Smooth muscle cell (in vitro differentiated cells): ENCODE results near the gene ELAVL4. TPM values are rescaled to one million over a fixed set of nuclear protein-coding genes. Genes with fewer than 3 reads are reported as not detected.

Experiments
- DNase-seq: peaks from one replicate; lab custom pipeline; 2025; ENCODE audit not compliant: unreplicated experiment; lab: John Stamatoyannopoulos, UW
- H2AFZ ChIP-seq: fragments of 200-600 bp; sonication (generic); 2 replicates; pipeline ENCODE4 v1.6.0; 2016; ENCODE audit warnings: antibody characterized with exemption, low read depth, mild to moderate bottlenecking
- H3F3A ChIP-seq: fragments of 200-600 bp; sonication (generic); 2 replicates; pipeline ENCODE4 v1.6.0; 2017; ENCODE audit warnings: antibody characterized with exemption, low read depth
- H3K27ac ChIP-seq: fragments of 200-600 bp; sonication (generic); 2 replicates; pipeline ENCODE4 v1.5.1; 2016; ENCODE audit warnings: low read depth, mild to moderate bottlenecking
- H3K27me3 ChIP-seq: fragments of 200-600 bp; sonication (generic); 2 replicates; pipeline ENCODE4 v1.6.1; 2016; ENCODE audit warnings: low read depth, mild to moderate bottlenecking
- H3K36me3 ChIP-seq: fragments of 200-600 bp; sonication (generic); 2 replicates; pipeline ENCODE4 v1.5.1; 2016; ENCODE audit warnings: low read depth
- H3K4me1 ChIP-seq: fragments of 200-600 bp; sonication (generic); 2 replicates; pipeline ENCODE4 v1.5.1; 2016; ENCODE audit warnings: low read depth
- H3K4me2 ChIP-seq: fragments of 200-600 bp; sonication (generic); 2 replicates; pipeline ENCODE4 v1.6.0; 2016; ENCODE audit warnings: mild to moderate bottlenecking
- H3K4me3 ChIP-seq: fragments of 200-600 bp; sonication (generic); 2 replicates; pipeline ENCODE4 v1.5.1; 2016; ENCODE audit warnings: mild to moderate bottlenecking
- H3K79me2 ChIP-seq: fragments of 200-600 bp; sonication (generic); 2 replicates; pipeline ENCODE4 v1.6.0; 2016; ENCODE audit warnings: low read depth, mild to moderate bottlenecking
- H3K9ac ChIP-seq: fragments of 200-600 bp; sonication (generic); 2 replicates; pipeline ENCODE4 v1.6.0; 2016; ENCODE audit warnings: low read depth
- H3K9me3 ChIP-seq: fragments of 200-600 bp; sonication (generic); replicated peaks from 2 replicates; pipeline ENCODE4 v1.5.1; 2016; ENCODE audit warnings: low read depth
- H4K20me1 ChIP-seq: fragments of 200-600 bp; sonication (generic); 2 replicates; pipeline ENCODE4 v1.6.0; 2016; ENCODE audit warnings: low read depth
- WGBS: methylation state at CpG from one replicate; pipeline ENCODE4 v1.1.7; 2016; ENCODE audit warnings: low lambda C conversion rate; 5-methylcytosine and 5-hydroxymethylcytosine counted together
- polyA plus RNA-seq: library from polyadenylated mRNA; unstranded; fragments of >200 nt; fragmentation: Nextera tagmentation; extraction: Ambion mirVana; gene quantifications from 2 replicates; pipeline ENCODE4 v1.2.1, GENCODE V29; 2016
- total RNA-seq: library from RNA; depleted of rRNA; stranded (reverse); fragments of >200 nt; gene quantifications from 2 replicates; pipeline ENCODE4 v1.2.3, GENCODE V29; 2014
- TF ChIP-seq, protein P1 (sequence below): fragments of 200-600 bp; sonication (generic); IDR thresholded peaks from 2 replicates; pipeline ENCODE4 v1.5.1; 2017; ENCODE audit warnings: borderline replicate concordance, mild to moderate bottlenecking, antibody characterized with exemption; ENCODE audit not compliant: insufficient read depth, poor library complexity, severe bottlenecking

ELAVL4 gene
- total and polyA plus RNA-seq, 2 experiments from 2014 or later: not detected

DNA sequence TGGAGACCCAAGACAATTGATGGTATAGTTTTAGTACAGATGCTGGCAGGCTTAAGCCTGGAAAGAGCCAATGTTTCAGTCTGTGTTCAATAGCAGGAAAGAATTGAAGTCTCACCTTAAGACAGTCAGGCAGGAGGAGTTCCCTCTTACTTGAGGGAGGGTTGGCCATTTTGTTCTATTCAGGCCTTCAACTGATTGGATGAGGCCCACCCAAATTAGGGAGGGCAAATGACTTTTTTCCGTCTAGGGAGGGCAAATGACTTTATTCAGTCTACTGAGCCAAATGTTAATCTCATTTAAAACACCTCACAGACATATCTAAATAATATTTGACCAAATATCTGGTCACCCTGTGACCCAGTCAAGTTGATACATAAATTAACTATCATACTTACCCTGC, 31.4 kb upstream of the ELAVL4 start:
- no peaks in the 10 kb centered on the region for H3K4me1 ChIP-seq
- H3K9me3 ChIP-seq: no peaks in the 10 kb centered on the region
- no peaks in the 10 kb centered on the region for H3K27me3 ChIP-seq
- H2AFZ ChIP-seq: no peak overlapping the region
- H3K36me3 ChIP-seq: no peaks in the 10 kb centered on the region
- H3F3A ChIP-seq: no peaks in the 10 kb centered on the region
- no peaks in the 10 kb centered on the region for H4K20me1 ChIP-seq
- H3K4me2 ChIP-seq: no peak overlapping the region
- no peak for DNase-seq
- no peak overlapping the region for H3K27ac ChIP-seq
- no peak overlapping the region for H3K9ac ChIP-seq
- H3K4me3 ChIP-seq: no peak overlapping the region
- H3K79me2 ChIP-seq: no peaks in the 10 kb centered on the region
- TF ChIP-seq, protein P1, sequence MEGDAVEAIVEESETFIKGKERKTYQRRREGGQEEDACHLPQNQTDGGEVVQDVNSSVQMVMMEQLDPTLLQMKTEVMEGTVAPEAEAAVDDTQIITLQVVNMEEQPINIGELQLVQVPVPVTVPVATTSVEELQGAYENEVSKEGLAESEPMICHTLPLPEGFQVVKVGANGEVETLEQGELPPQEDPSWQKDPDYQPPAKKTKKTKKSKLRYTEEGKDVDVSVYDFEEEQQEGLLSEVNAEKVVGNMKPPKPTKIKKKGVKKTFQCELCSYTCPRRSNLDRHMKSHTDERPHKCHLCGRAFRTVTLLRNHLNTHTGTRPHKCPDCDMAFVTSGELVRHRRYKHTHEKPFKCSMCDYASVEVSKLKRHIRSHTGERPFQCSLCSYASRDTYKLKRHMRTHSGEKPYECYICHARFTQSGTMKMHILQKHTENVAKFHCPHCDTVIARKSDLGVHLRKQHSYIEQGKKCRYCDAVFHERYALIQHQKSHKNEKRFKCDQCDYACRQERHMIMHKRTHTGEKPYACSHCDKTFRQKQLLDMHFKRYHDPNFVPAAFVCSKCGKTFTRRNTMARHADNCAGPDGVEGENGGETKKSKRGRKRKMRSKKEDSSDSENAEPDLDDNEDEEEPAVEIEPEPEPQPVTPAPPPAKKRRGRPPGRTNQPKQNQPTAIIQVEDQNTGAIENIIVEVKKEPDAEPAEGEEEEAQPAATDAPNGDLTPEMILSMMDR: no peak
- WGBS: 47% methylated on average over 1 of the region's 1 CpG

GRCh38 chr1:50080904-50081586, 27.7 kb upstream of the ELAVL4 start:
- TF ChIP-seq, protein P1: no peak
- Histone ChIP-seq H3K79me2 (no peaks in the 10 kb centered on the region), H3K27ac (no peak overlapping the region), H3K27me3 (no peaks in the 10 kb centered on the region), H3K4me2 (no peak overlapping the region), H3K9me3 (no peaks in the 10 kb centered on the region), H3K4me1 (no peaks in the 10 kb centered on the region), H3K9ac (no peak overlapping the region), H3K4me3 (no peak overlapping the region), H4K20me1 (no peaks in the 10 kb centered on the region), H3F3A (no peaks in the 10 kb centered on the region), H2AFZ (no peak overlapping the region), H3K36me3 (no peaks in the 10 kb centered on the region)
- WGBS: 61% methylated on average over 3 of the region's 3 CpGs
- DNase-seq: no peak

DNA sequence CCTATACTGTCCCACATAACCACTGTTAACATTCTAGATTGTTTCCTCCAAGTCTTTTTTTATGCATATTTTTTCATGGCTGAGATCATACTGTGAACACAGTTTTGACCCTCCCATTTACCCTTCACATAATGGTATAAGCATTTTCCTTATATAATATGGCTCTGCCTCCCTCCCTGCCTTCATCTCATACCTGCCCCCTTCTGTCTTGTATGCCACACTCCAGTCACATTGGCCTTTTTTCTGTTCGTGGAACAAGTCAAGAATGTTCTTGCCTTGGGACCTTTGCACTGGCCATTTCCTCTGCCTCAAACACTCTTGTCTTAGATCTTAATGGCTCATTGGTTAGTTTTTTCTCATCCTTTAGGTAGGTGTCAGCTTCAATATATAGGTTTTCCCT, 24.3 kb upstream of the ELAVL4 start:
- Histone ChIP-seq H3K4me1 (no peaks in the 10 kb centered on the region), H3K9ac (no peak overlapping the region), H3K4me3 (no peak overlapping the region), H3K9me3 (no peaks in the 10 kb centered on the region), H3K79me2 (no peaks in the 10 kb centered on the region), H3K27ac (no peak overlapping the region), H3K4me2 (no peak overlapping the region), H3F3A (no peaks in the 10 kb centered on the region), H2AFZ (no peak overlapping the region), H3K27me3 (no peaks in the 10 kb centered on the region), H4K20me1 (no peaks in the 10 kb centered on the region), H3K36me3 (no peaks in the 10 kb centered on the region)
- TF ChIP-seq, protein P1: no peak
- no peak for DNase-seq
- 72% methylated on average over 1 of the region's 1 CpG for WGBS

DNA sequence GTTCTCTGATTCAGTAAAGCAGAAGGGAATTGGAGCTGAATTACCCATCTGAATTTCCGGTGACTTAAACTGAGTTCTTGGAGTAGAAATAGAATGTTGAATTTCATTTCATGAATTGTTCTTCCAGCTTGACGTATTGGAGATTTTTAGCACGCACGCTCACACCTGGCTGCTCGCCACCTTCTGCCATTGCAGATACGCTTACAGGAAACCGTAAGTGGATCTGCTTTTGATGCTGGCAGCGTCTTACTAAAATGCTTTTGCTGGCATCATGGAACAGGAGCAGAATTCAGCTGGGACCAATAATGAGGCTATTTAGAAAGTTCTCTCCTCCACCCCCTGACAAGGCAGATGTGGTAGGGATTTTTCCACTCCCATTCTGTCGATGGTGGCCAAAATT, 17.7 kb upstream of the ELAVL4 start:
- 81% methylated on average over 9 of the region's 9 CpGs for WGBS
- Histone ChIP-seq H3K4me2 (no peak overlapping the region), H3K9ac (no peak overlapping the region)

More for the DNA sequence above, 17.7 kb upstream of the ELAVL4 start:
- Histone ChIP-seq H3K4me1 (no peaks in the 10 kb centered on the region), H3F3A (no peaks in the 10 kb centered on the region), H3K27me3 (no peaks in the 10 kb centered on the region), H2AFZ (no peak overlapping the region), H3K27ac (no peak overlapping the region), H3K36me3 (no peaks in the 10 kb centered on the region), H3K9me3 (no peaks in the 10 kb centered on the region), H4K20me1 (no peaks in the 10 kb centered on the region), H3K4me3 (no peak overlapping the region), H3K79me2 (no peaks in the 10 kb centered on the region)
- TF ChIP-seq, protein P1: no peak
- no peak for DNase-seq
